ENCODE results near the gene EYA2.
"Not testable (repeated sequence)": the region's sequence is repeated elsewhere in the genome, so short reads cannot be mapped to it uniquely, and the experiment has no call there.

The EYA2 gene

DNA sequence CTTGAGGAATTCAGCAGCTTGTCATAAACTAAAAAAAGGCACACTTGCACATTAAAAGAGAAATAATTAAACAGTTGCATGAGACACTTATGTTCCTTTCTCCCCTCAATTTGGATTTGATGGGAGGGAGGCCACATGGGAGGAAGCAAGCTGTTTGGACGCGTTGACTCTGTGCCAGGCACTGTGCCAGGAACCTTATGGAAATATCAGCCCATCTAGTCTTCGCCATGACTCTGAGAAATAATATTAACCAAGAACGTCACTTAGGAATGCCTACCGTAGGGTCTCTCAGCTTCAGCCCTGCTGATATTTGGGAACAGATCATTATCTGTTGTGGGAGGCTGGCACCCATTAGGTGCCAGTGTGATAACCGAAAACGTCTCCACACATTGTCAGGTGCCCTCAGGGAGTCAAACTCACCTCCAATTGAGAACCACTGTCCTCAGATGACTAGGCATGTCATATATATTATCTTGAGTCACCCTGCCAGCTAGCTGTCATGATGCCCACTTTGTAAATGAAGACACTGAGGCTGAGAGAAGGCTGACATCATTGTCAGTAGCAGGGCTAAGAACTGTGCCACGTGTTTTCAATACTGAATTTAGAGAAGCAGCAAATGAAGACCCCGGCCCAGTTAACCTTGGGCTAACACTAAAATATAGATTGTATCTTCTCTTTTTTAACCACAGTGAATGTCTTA is 36.1 kb downstream of the EYA2 start:
- no peak for TF ChIP-seq MYC (IDR thresholded peaks at IDR 0.05; ENCODE audit: low read depth, low read length)
- TF ChIP-seq MAX (IDR thresholded peaks at IDR 0.05; ENCODE audit: low read depth, low read length): 0 out of 2 replicates have a peak, but pooled peaks have one; percentile 7
- DNase-seq (ENCODE audit: low read depth): no peak
- H3K4me3 ChIP-seq (ENCODE audit: low read depth, low read length): no peak overlapping the region

DNA sequence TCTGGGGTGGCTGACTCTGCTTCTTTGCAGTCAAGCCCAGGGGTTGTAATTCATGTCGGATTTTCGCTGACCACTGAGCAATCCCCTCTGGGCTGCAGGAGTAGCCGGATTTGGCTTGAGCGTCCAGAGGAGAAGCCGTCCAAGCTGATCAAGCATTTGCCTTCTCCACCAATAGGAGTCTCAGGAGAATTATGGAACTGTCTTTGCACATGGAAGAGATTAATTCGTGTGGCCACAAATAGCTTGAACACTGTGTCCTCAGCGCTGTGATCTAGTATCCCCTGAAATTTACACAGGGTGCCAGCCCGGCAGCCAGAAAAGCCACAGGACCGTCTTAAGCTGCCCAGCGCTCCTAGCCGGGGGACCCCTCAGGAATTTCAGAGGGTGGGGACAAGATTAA is 37.1 kb downstream of the EYA2 start:
- H3K4me3 ChIP-seq (ENCODE audit: low read depth, low read length): no peak overlapping the region
- no peak for DNase-seq (ENCODE audit: low read depth)
- TF ChIP-seq MYC (IDR thresholded peaks at IDR 0.05; ENCODE audit: low read depth, low read length) (no peak), MAX (IDR thresholded peaks at IDR 0.05; ENCODE audit: low read depth, low read length) (no peak), POLR2A (IDR thresholded peaks at IDR 0.05; ENCODE audit: extremely low read depth, insufficient read length) (no peak), CTCF (IDR thresholded peaks at IDR 0.05; ENCODE audit: low read depth, low read length) (no peak)

DNA sequence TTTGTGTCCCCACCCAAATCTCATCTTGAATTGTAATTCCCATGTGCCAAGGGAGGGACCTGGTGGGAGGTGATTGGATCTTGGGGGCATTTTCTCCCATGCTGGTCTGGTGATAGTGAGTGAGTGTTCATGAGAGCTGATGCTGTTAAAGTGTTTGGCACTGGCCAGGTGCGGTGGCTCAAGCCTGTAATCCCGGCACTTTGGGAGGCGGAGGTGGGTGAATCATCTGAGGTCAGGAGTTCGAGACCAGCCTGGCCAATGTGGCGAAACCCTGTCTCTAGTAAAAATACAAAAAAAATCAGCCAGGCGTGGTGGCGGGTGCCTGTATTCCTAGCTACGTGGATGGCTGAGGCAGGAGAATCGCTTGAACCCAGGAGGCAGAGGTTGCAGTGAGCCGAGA is 37.8 kb downstream of the EYA2 start:
- not testable (repeated sequence) for H3K4me3 ChIP-seq (ENCODE audit: low read depth, low read length); DNase-seq (ENCODE audit: low read depth)

DNA sequence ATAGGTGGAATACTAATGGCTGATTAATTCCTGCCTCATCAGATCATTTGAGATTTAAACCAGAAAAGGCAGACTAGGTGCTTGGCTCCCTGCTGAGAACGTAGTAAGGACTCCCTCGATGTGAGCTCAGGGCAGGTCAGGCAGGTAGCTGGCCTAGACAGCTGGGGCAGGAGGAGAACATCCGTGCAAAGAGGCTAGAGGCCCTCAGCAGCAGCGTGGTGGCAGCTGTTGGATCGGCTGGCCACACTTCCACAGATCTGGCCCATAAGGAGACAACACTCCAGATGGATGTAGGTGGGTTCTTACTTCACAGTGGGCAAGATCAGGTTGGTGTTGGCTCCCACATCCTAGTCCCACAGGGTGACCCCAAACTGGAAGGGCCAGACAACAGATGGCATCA is 38.5 kb downstream of the EYA2 start:
- TF ChIP-seq POLR2A (IDR thresholded peaks at IDR 0.05; ENCODE audit: extremely low read depth, insufficient read length) (no peak), CTCF (IDR thresholded peaks at IDR 0.05; ENCODE audit: low read depth, low read length) (no peak), MYC (IDR thresholded peaks at IDR 0.05; ENCODE audit: low read depth, low read length) (no peak), MAX (IDR thresholded peaks at IDR 0.05; ENCODE audit: low read depth, low read length) (no peak)
- DNase-seq (ENCODE audit: low read depth): no peak

GRCh38 chr20:46934746-46935287 is 40.2 kb downstream of the EYA2 start:
- no peak overlapping the region for H3K4me3 ChIP-seq (ENCODE audit: low read depth, low read length)
- no peak for TF ChIP-seq MYC (IDR thresholded peaks at IDR 0.05; ENCODE audit: low read depth, low read length)
- no peak for TF ChIP-seq MAX (IDR thresholded peaks at IDR 0.05; ENCODE audit: low read depth, low read length)
- TF ChIP-seq CTCF (IDR thresholded peaks at IDR 0.05; ENCODE audit: low read depth, low read length): no peak
- DNase-seq (ENCODE audit: low read depth): no peak

More for the DNA sequence above, 38.5 kb downstream of the EYA2 start:
- H3K4me3 ChIP-seq (ENCODE audit: low read depth, low read length): no peak overlapping the region

DNA sequence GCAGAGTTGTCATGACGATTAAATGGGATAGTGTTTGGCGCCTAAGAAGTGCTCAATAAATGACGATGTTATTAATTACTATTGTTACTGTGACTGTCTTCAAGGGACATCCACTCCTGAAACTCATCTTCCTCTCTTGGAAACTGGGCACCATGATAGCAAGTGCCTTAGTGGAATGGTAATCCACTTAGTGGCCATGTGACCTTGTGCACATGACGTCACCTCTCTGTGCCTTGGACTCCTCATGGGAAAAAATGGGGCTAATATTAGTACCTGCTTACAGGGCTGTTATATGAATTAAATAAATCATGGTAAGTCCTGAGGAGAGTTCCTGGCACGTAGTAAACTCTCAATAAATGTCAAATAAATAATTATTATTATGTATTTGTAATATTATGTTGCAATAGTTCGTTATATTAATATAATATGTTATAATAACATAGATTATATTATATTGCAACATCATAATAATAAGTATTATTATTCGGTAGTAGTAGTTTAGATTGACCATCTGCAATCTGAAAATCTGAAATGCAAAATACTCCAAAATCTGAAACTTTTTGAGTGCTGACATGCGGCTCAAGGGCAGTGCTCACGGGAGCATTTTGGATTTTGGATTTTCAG is 40.9 kb downstream of the EYA2 start:
- DNase-seq (ENCODE audit: low read depth): no peak
- H3K4me3 ChIP-seq (ENCODE audit: low read depth, low read length): no peak overlapping the region
- TF ChIP-seq POLR2A (IDR thresholded peaks at IDR 0.05; ENCODE audit: extremely low read depth, insufficient read length) (no peak), CTCF (IDR thresholded peaks at IDR 0.05; ENCODE audit: low read depth, low read length) (no peak), MYC (IDR thresholded peaks at IDR 0.05; ENCODE audit: low read depth, low read length) (no peak), MAX (IDR thresholded peaks at IDR 0.05; ENCODE audit: low read depth, low read length) (no peak)

Measured in NB4 (cell line).